ENCODE results near the gene ETV3. TPM values are rescaled to one million over a fixed set of nuclear protein-coding genes. Genes with fewer than 3 reads are reported as not detected.

ETV3 gene
- total RNA-seq, 5 donors from 2014 or later (not counting 1 experiment from before 2014, with no cell fraction given) = 30.6 to 86.3 (median 33.4) TPM

DNA sequence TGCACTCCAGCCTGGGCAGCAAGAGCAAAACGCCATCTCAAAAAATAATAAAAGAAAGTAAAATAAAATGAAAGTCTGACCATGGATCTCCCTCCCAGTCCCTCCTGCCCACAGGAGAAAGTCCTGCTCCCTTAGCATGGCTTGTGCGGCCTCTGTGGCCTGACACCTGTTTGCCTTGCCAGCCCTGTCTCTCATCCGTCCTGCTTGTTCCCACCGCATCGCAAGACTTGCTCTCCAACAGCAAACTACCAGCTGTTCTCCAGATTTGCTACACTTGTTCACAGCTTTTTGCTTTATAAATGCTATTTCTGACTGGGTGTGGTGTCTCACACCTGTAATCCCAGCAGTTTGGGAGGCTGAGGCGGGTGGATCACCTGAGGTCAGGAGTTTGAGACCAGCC, 41.3 kb downstream of the ETV3 start:
- no peaks in the 10 kb centered on the region for H3K9me3 Mint-ChIP-seq
- ChIA-PET CTCF (no interaction called here), POLR2A (interaction anchor here in 1 of 2 donors (0.6 kb wide), 1 partner anchor 14 kb away, joined by 4 read pairs; no protein-coding TSS in a partner anchor)
- no peak overlapping the region for H3K27ac Mint-ChIP-seq
- H3K27ac ChIP-seq (ENCODE audit: low read length) = no peak overlapping the region
- peaks cover 0 to 4% of the 10 kb centered on the region in 2 experiments for H3K27me3 ChIP-seq (replicated peaks in 1 of 2; ENCODE audit: control insufficient read depth in 2 of 2, extremely low read depth in 1 of 2, insufficient read depth in 2 of 2, low read length in 1 of 2)
- no peaks in the 10 kb centered on the region for H3K9me3 ChIP-seq
- H3K36me3 ChIP-seq (ENCODE audit: control insufficient read depth in 2 of 2, extremely low read depth in 1 of 2, insufficient read depth in 1 of 2, low read length in 1 of 2) = no peaks in the 10 kb centered on the region
- no peaks in the 10 kb centered on the region for H3K4me1 ChIP-seq (ENCODE audit: control insufficient read depth in 1 of 2, extremely low read depth in 1 of 2, insufficient read depth in 2 of 2, low read length in 2 of 2)
- 0% methylated on average over 1 of the region's 6 CpGs for WGBS (ENCODE audit: insufficient coverage)
- H3K4me3 Mint-ChIP-seq = no peak overlapping the region
- no peaks in the 10 kb centered on the region for H3K27me3 Mint-ChIP-seq
- no peaks in the 10 kb centered on the region for H3K4me1 Mint-ChIP-seq
- no peaks in the 10 kb centered on the region for H3K36me3 Mint-ChIP-seq
- ATAC-seq (replicated peaks in 1 of 4) (no peak), DNase-seq (no peak)
- no peak overlapping the region for H3K4me3 ChIP-seq (ENCODE audit: control insufficient read depth in 1 of 2, extremely low read depth in 1 of 2, low read length in 1 of 2)

DNA sequence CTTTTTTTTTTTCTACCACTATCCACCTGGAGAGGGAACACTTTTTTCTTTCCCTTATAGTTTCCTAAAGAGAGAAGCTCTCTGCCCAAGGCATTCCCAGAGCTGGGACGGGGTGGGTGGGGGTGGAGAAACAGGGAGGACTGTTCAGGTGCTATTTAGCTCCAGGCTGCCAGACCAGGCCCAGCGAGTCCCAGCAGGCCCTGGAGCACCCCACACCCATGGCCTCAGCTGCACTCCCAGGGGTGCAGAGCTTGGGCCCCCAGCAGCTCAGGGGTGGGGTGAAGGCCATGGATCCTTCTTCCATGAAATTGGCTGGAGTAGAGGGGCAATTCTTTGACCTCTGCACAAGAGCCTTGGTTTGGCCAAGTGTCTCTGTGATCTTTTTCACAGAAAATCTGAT, 42.6 kb downstream of the ETV3 start:
- no CpG with 5 or more reads among the region's 2 CpGs for WGBS (ENCODE audit: insufficient coverage)
- Histone ChIP-seq H3K27me3 (replicated peaks in 1 of 2; ENCODE audit: control insufficient read depth in 2 of 2, extremely low read depth in 1 of 2, insufficient read depth in 2 of 2, low read length in 1 of 2) (peaks cover 0 to 11% of the 10 kb centered on the region in 2 experiments), H3K4me1 (ENCODE audit: control insufficient read depth in 1 of 2, extremely low read depth in 1 of 2, insufficient read depth in 2 of 2, low read length in 2 of 2) (no peaks in the 10 kb centered on the region), H3K9me3 (no peaks in the 10 kb centered on the region), H3K27ac (ENCODE audit: low read length) (no peak overlapping the region), H3K36me3 (ENCODE audit: control insufficient read depth in 2 of 2, extremely low read depth in 1 of 2, insufficient read depth in 1 of 2, low read length in 1 of 2) (no peaks in the 10 kb centered on the region), H3K4me3 (ENCODE audit: control insufficient read depth in 1 of 2, extremely low read depth in 1 of 2, low read length in 1 of 2) (no peak overlapping the region)
- no peaks in the 10 kb centered on the region for H3K9me3 Mint-ChIP-seq
- DNase-seq (no peak), ATAC-seq (replicated peaks in 1 of 4) (no peak)
- ChIA-PET POLR2A (no interaction called here), CTCF (interaction anchor here (0.6 to 1.7 kb wide), 3 partner anchors 61 to 65 kb away, joined by 3 to 8 read pairs (median 4); no protein-coding TSS in a partner anchor)
- H3K36me3 Mint-ChIP-seq = no peaks in the 10 kb centered on the region
- H3K27me3 Mint-ChIP-seq = no peaks in the 10 kb centered on the region
- no peak overlapping the region for H3K4me3 Mint-ChIP-seq
- no peaks in the 10 kb centered on the region for H3K4me1 Mint-ChIP-seq
- H3K27ac Mint-ChIP-seq = no peak overlapping the region

DNA sequence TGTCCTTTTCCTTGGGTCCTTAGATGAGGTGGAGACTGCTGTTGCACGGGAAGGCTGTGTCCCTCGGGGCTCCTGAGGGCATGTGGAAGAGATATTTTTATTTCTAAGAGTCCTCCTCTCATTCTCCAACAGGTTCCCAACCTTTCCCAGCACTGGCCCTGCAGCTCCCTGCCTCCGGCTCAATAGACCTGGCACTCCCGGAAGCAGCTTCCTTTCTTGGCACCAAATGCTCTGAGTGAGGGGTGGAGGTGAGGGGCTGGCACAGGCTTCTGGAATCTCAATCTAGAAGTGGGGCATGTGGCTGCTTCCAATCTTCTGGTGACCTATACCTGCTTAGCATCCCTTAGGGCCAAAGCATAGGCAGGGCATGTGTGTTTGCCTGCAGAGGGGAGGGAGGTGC, 43.1 kb downstream of the ETV3 start:
- peaks cover 0 to 3% (median 3%) of the 10 kb centered on the region in 3 donors for H3K4me1 Mint-ChIP-seq
- Histone ChIP-seq H3K36me3 (ENCODE audit: control insufficient read depth in 2 of 2, extremely low read depth in 1 of 2, insufficient read depth in 1 of 2, low read length in 1 of 2) (no peaks in the 10 kb centered on the region), H3K4me3 (ENCODE audit: control insufficient read depth in 1 of 2, extremely low read depth in 1 of 2, low read length in 1 of 2) (no peak overlapping the region), H3K27ac (ENCODE audit: low read length) (no peak overlapping the region), H3K27me3 (replicated peaks in 1 of 2; ENCODE audit: control insufficient read depth in 2 of 2, extremely low read depth in 1 of 2, insufficient read depth in 2 of 2, low read length in 1 of 2) (peaks cover 0 to 16% of the 10 kb centered on the region in 2 experiments), H3K4me1 (ENCODE audit: control insufficient read depth in 1 of 2, extremely low read depth in 1 of 2, insufficient read depth in 2 of 2, low read length in 2 of 2) (peaks cover 0 to 4% of the 10 kb centered on the region in 2 experiments), H3K9me3 (no peaks in the 10 kb centered on the region)
- ChIA-PET CTCF (interaction anchor here (0.9 to 1.7 kb wide), 2 partner anchors 62 kb away, joined by 4 to 8 read pairs; no protein-coding TSS in a partner anchor), POLR2A (no interaction called here)
- no peak overlapping the region for H3K4me3 Mint-ChIP-seq
- WGBS (ENCODE audit: insufficient coverage) = 100% methylated on average over 1 of the region's 4 CpGs
- peaks cover 0 to under 1% of the 10 kb centered on the region in 2 donors for H3K27me3 Mint-ChIP-seq
- H3K9me3 Mint-ChIP-seq = no peaks in the 10 kb centered on the region
- ATAC-seq (replicated peaks in 1 of 4) (no peak), DNase-seq (no peak)
- no peaks in the 10 kb centered on the region for H3K36me3 Mint-ChIP-seq
- no peak overlapping the region for H3K27ac Mint-ChIP-seq

DNA sequence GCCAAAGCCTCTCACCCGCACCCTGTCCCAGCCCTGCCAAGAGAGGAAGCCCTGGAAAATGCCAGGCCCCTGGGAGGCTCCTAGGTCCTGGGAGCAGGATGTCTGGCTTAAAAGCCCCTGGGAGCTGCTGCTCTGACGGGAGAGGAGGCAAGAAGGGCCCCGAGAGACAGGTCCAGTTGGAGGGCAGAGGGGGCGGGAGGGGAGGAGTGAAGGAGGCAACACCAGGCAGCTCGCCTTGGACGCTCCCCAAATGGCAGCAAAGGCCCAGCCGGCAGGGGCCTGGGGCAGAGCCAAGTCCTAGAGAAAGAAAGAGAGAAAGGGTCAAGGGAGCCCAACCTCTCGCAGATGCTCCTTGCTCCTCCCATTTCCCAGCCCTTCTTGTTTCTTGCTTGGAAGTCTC, 45.4 kb downstream of the ETV3 start:
- H3K9me3 ChIP-seq = no peaks in the 10 kb centered on the region
- Mint-ChIP-seq H3K4me3 (no peak overlapping the region), H3K36me3 (no peaks in the 10 kb centered on the region), H3K27me3 (peaks cover 0 to 2% of the 10 kb centered on the region in 2 donors), H3K9me3 (no peaks in the 10 kb centered on the region), H3K27ac (no peak overlapping the region), H3K4me1 (peaks cover 0 to 5% (median 4%) of the 10 kb centered on the region in 3 donors)
- no peak overlapping the region for H3K27ac ChIP-seq (ENCODE audit: low read length)
- no peaks in the 10 kb centered on the region for H3K36me3 ChIP-seq (ENCODE audit: control insufficient read depth in 2 of 2, extremely low read depth in 1 of 2, insufficient read depth in 1 of 2, low read length in 1 of 2)
- CTCF ChIA-PET = no interaction called here
- 96% methylated on average over 3 of the region's 8 CpGs for WGBS (ENCODE audit: insufficient coverage)
- H3K4me1 ChIP-seq (ENCODE audit: control insufficient read depth in 1 of 2, extremely low read depth in 1 of 2, insufficient read depth in 2 of 2, low read length in 2 of 2) = peaks cover 0 to 6% of the 10 kb centered on the region in 2 experiments
- POLR2A ChIA-PET = no interaction called here
- no peak for ATAC-seq (replicated peaks in 1 of 4)
- DNase-seq = no peak
- H3K27me3 ChIP-seq (replicated peaks in 1 of 2; ENCODE audit: control insufficient read depth in 2 of 2, extremely low read depth in 1 of 2, insufficient read depth in 2 of 2, low read length in 1 of 2) = peaks cover 0 to 24% of the 10 kb centered on the region in 2 experiments
- no peak overlapping the region for H3K4me3 ChIP-seq (ENCODE audit: control insufficient read depth in 1 of 2, extremely low read depth in 1 of 2, low read length in 1 of 2)

DNA sequence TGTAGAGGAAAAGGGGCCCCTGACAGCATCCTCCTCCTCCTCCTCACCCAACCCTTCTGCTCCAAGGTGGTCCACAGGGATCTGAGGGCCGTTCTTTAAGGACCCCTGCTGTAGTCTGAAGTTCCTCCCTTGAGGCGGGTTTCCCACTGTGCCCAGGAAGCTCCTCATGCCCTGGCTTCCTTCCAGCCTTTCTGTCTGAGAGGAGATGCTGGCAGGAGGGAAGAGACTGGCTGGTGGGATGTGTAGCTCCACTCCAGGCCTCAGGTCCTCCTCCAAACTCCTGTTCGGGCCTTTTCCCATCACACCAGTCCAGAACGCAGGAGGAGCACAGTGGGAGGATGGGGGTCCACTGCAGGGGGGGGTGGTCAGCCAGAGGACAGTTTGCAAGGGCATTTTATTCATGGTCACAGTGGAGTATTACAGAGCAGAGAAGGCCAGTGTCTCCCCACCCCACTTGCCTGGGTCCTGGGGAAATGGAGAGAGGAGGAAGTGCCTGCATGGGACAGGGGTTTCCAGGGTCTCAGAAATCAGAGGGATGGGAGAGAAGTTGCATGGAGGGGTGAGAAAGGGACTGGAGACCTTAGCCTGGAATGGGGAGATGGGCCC, 46.4 kb downstream of the ETV3 start:
- Mint-ChIP-seq H3K4me3 (no peak overlapping the region), H3K9me3 (no peaks in the 10 kb centered on the region), H3K36me3 (no peaks in the 10 kb centered on the region), H3K27ac (no peak overlapping the region), H3K4me1 (peaks cover 0 to 5% (median 4%) of the 10 kb centered on the region in 3 donors), H3K27me3 (peaks cover 0 to 2% of the 10 kb centered on the region in 2 donors)
- no peaks in the 10 kb centered on the region for H3K36me3 ChIP-seq (ENCODE audit: control insufficient read depth in 2 of 2, extremely low read depth in 1 of 2, insufficient read depth in 1 of 2, low read length in 1 of 2)
- ATAC-seq (replicated peaks in 1 of 4) = no peak
- POLR2A ChIA-PET = no interaction called here
- no peaks in the 10 kb centered on the region for H3K9me3 ChIP-seq
- no peak overlapping the region for H3K27ac ChIP-seq (ENCODE audit: low read length)
- H3K4me1 ChIP-seq (ENCODE audit: control insufficient read depth in 1 of 2, extremely low read depth in 1 of 2, insufficient read depth in 2 of 2, low read length in 2 of 2) = peaks cover 0 to 6% of the 10 kb centered on the region in 2 experiments
- no peak overlapping the region for H3K4me3 ChIP-seq (ENCODE audit: control insufficient read depth in 1 of 2, extremely low read depth in 1 of 2, low read length in 1 of 2)
- CTCF ChIA-PET = interaction anchor here (0.6 to 5.9 kb wide), 3 partner anchors 63 to 69 kb away, joined by 3 to 126 read pairs (median 5); no protein-coding TSS in a partner anchor
- H3K27me3 ChIP-seq (replicated peaks in 1 of 2; ENCODE audit: control insufficient read depth in 2 of 2, extremely low read depth in 1 of 2, insufficient read depth in 2 of 2, low read length in 1 of 2) = peaks cover 0 to 23% of the 10 kb centered on the region in 2 experiments
- no CpG with 5 or more reads among the region's 4 CpGs for WGBS (ENCODE audit: insufficient coverage)
- DNase-seq = no peak

DNA sequence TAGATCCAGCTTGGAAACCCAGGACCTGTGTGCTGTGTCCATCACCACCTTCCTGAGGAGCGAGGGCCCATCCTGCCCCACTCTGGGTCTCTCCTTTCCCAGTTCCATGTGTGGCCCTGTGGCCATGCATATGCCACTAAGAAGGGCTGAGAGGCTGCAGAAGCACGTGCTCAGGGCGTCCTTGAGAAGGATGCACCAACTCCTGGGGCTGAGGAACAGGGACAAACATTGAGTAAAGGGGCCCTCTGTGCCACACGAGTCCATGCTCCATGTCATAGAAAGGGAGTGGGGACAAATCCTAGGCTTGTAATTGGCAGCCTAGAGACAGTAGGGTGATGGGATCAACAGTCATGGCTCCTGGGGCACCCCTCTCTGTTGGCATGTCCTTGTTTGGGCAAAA, 47.0 kb downstream of the ETV3 start:
- ATAC-seq (replicated peaks in 1 of 4) (no peak), DNase-seq (no peak)
- Histone ChIP-seq H3K27me3 (replicated peaks in 1 of 2; ENCODE audit: control insufficient read depth in 2 of 2, extremely low read depth in 1 of 2, insufficient read depth in 2 of 2, low read length in 1 of 2) (peaks cover 0 to 21% of the 10 kb centered on the region in 2 experiments), H3K36me3 (ENCODE audit: control insufficient read depth in 2 of 2, extremely low read depth in 1 of 2, insufficient read depth in 1 of 2, low read length in 1 of 2) (no peaks in the 10 kb centered on the region), H3K4me1 (ENCODE audit: control insufficient read depth in 1 of 2, extremely low read depth in 1 of 2, insufficient read depth in 2 of 2, low read length in 2 of 2) (peaks cover 0 to 6% of the 10 kb centered on the region in 2 experiments), H3K9me3 (no peaks in the 10 kb centered on the region), H3K4me3 (ENCODE audit: control insufficient read depth in 1 of 2, extremely low read depth in 1 of 2, low read length in 1 of 2) (no peak overlapping the region), H3K27ac (ENCODE audit: low read length) (no peak overlapping the region)
- H3K27me3 Mint-ChIP-seq = peaks cover 0 to 2% of the 10 kb centered on the region in 2 donors
- ChIA-PET POLR2A (no interaction called here), CTCF (interaction anchor here (0.6 to 5.9 kb wide), 6 partner anchors 44 to 69 kb away, joined by 3 to 186 read pairs (median 12); partner anchors contain the start of gene ETV3 (in 1 of the 2))
- H3K36me3 Mint-ChIP-seq = no peaks in the 10 kb centered on the region
- H3K4me1 Mint-ChIP-seq = peaks cover 0 to 5% (median 4%) of the 10 kb centered on the region in 3 donors
- H3K4me3 Mint-ChIP-seq = no peak overlapping the region
- 69% methylated on average over 3 of the region's 4 CpGs for WGBS (ENCODE audit: insufficient coverage)
- H3K27ac Mint-ChIP-seq = no peak overlapping the region
- no peaks in the 10 kb centered on the region for H3K9me3 Mint-ChIP-seq
